ENCODE measurements around the gene ARID3A.
"Not testable (repeated sequence)": the region's sequence is repeated elsewhere in the genome, so short reads cannot be mapped to it uniquely, and the experiment has no call there.

Gene ARID3A

DNA sequence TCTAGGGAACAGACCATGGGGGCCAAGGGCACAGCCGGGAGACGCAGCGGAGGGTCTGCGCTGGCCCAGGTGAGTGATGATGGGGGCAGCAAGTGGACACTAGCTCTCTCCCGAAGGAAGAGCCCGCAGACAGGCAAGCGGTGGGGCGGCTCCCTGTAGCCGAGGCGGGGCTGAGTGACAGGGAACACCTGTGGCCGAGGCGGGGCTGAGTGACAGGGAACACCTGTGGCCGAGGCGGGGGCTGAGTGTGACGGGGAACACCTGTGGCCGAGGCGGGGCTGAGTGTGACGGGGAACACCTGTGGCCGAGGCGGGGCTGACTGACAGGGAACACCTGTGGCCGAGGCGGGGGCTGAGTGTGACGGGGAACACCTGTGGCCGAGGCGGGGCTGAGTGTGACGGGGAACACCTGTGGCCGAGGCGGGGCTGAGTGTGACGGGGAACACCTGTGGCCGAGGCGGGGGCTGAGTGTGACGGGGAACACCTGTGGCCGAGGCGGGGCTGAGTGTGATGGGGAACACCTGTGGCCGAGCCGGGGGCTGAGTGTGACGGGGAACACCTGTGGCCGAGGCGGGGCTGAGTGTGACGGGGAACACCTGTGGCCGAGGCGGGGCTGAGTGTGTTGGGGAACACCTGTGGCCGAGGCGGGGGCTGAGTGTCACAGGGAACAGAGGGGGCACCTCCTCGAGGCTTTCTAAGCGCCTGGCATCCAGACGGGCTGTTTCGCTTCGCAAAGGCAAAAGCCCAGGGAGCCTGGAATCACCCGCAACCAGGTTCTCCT, 34.2 kb upstream of the ARID3A start:
- not testable (repeated sequence) for DNase-seq

DNA sequence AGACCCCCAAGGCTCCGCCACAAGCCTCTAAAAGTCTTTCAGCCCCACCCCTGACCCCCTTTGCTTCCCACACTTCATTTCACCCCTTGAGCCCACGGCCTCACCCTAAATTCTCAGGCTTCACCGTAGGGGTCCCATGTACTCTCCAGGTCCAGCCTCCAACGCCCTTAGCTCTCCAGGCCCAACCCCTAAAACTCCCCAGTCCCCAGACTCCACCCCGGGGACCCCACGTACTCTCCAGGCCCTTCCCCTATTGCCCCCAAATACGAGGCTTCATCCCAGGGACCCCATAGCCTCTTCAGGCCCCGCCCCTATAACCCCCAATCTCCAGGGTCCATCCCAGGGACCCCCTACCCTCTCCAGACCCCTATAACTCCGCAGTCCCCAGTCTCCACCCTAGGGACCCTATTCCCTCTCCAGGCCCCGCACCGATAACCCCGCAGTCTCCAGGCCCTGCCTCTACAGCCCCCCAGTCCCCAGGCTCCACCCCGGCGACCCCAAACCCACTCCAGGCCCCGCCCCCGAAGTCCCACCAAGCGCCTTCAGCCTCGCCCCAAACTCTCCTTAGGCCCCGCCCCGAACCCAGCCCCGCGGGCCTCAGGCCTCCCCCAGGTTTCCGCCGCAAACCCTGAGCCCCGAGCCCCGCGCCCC, 33.5 kb upstream of the ARID3A start:
- no peak for DNase-seq

DNA sequence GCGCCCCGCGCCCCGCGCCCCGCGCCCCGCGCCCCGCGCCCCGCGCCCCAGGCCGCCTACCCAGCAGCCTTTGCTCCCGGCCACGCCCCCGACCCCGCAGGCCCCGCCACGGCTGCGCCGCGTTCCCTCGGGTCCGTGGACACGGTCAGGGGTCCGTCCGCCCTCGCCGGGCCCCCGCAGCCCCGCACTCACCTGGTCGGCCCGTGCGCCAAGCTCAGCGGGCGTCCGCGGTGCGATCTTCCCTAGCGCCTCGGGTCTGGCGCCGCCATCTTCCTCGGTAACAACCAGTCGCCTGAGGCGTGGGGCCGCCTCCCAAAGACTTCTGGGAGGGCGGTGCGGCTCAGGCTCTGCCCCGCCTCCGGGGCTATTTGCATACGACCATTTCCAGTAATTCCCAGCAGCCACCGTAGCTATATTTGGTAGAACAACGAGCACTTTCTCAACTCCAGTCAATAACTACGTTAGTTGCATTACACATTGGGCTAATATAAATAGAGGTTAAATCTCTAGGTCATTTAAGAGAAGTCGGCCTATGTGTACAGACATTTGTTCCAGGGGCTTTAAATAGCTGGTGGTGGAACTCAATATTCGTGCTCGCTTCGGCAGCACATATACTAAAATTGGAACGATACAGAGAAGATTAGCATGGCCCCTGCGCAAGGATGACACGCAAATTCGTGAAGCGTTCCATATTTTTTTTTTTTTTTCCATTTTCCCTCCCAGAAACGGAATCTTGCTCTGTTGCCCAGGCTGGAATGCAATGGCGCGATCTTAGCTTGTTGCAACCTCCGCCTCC, 32.7 kb upstream of the ARID3A start, which contains the start of the genes MED16 and RNU6-9:
Gene MED16 (minus strand): TSS at position 294 of the 796 bp plus-strand sequence. CDS start 2,056 bp downstream, outside the sequence.
Gene RNU6-9 (plus strand): TSS at position 591 of the 796 bp plus-strand sequence.
- DNase-seq, result peak; percentile 71

DNA sequence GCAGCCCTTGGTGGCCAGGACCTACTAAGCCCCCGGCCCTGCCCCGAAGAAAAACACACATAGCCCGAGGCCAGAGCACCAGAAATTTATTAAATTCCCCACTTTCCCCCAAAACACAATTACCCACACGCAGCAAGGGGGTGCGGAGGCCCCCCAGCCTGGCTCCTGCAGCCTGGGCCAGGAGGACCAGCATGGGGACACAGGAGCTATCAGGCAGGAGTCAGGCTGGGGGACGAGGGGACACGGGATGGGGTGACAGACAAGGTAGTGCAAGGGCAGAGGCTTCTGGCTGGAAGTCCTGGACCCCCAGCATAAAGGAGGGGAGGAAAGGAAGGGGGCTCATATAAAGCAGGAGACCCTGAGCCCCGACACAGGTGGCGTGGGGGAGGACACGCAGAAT, 29.4 kb upstream of the ARID3A start:
- no peak for DNase-seq

DNA sequence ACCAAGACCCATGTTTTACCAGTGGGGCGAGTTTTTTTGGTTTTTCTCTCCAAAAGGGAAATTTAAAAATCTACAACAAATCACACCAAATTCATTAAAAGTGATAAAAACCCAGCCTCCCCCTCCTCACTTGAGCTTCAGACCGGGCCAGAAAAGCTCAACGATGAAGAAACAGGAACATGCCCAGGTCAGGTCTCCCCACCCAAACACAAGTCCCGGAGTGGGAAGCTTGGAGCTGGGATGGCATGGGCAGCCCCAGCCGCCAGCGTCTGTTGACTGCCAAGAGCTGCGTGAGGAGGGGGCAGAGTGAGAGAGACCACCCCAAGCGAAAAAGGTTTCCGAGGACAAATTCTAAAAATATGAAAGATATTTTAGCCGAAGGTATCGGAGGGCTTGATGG, 28.8 kb upstream of the ARID3A start:
- no peak for DNase-seq

DNA sequence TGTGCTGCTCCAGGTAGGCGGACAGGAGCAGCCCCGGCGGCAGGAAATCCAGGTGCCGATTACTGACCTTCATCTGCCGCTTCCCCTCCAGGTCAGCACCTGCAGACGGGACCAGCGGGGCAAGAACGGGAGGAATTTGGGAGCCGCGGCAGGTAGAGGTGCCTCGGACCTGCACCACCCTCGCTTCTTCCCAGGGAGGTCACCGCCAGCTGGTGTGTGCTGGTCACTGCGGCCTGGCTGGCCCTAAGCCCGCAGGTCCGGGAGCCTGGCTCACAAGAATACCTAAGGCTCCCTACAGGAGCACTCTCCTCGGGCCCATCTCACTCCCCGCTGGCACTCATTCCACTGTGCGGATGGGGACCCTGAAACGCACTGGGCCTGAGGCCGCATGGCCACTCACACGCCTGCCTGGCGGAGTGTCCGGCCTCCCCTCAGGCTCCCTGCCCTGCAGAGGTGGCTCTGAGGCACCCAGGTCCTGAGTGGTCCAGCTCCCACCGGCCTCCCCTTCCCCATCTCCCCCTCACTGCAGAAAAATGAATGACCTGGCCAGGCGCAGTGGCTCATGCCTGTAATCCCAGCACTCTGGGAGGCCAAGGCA, 28.3 kb upstream of the ARID3A start:
- DNase-seq, result no peak

DNA sequence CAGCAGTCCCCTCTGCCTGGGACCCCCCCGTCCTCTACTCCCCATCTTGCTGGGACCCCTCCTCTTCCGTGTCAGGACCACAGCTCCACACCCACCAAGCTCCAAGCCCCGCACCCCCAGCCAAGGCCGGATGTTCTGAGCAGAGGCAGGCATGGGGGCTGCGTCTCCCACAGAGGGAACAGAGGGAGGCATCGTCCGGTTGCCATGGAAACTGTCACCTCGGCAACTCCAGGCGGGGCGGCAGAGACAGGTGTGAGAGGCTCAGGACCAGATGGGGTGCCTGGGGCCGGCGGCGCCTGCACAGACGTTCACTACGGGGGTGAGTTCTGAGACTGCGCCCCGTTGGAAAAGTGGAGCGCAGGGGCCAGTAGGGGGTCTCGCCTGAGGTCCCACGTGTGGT, 27.2 kb upstream of the ARID3A start:
- DNase-seq, result no peak

DNA sequence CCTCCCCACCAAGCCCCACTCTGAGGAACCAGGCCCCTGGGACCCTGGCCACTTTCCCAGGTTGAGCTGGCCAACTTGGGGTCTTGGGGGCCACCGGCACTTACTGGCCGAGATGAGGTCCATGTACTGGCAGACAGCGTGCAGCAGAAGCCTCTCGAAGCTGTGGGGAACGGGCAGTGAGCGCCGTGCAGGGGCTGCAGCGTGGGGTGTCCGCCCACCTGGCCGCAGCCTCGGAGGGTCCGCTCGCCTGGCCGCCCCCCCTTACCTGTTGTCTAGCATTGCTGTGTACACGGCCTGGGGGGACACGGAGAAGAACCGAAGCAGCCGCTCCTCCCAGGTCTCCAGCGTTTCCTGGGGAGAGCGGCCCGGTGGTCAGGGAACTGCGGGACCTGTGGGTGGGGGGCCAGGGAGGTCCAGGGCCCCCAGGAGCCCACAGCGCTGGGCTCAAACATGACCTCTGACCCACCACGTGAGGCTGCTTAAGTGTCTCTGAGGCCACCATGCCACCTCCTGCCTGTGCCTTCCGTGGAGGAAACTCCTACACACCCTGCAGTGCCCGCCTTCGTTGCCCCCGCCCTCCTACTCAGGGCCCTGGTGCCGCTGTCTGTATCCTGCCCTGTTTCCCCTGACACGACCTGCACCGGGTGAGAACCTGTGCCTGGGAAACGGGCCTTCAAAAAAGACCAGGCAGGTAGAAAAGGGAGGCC, 26.3 kb upstream of the ARID3A start:
- no peak for DNase-seq

DNA sequence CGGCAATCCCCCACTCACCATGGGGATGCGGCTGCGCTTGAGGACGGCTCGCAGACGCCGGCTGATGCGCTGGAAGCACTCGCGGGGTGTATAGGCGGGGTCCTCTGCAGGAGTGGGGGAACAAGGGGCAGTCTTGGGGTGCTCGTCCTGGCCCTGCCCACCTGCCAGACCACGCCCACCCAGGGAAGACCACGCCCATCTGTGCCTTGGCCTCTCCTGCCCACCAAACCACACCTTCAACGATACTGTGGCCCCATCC, 25.9 kb upstream of the ARID3A start:
- DNase-seq, result no peak

DNA sequence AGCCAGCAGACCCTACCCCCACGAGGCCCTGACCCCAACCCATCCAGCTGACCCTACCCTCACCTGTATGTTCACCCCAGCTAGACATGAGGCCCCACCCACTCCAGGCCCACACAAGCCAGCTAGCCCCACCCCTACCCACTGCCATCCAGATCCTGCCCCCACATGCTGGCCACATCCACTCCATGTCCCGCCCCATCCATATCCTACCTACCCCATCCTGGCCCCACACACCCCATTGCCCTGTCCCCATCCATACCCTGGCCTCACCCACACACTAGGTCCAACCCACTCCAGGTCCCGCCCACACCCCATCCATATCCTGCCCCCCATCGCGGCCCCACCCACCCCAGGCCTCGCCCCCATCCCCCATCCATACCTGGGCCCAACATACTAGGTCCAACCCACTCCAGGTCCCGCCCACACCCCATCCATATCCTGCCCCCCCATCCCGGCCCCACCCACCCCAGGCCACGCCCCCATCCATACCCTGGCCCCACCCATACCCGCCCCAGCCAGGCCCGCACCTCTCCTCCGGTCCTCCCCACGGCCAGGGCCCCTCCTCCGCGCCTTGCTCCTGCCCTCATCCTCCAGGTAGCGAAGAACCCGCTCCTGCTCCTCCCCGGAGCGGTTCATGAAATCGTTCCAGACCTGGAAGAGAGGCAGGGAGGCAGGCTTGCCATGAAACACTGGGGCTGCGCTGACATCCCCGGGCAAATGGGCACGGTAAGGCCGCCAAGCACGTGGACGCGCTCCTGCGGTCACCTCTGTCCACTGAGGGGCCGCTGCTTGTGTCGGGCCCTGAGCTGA, 25.3 kb upstream of the ARID3A start:
- no peak for DNase-seq

DNA sequence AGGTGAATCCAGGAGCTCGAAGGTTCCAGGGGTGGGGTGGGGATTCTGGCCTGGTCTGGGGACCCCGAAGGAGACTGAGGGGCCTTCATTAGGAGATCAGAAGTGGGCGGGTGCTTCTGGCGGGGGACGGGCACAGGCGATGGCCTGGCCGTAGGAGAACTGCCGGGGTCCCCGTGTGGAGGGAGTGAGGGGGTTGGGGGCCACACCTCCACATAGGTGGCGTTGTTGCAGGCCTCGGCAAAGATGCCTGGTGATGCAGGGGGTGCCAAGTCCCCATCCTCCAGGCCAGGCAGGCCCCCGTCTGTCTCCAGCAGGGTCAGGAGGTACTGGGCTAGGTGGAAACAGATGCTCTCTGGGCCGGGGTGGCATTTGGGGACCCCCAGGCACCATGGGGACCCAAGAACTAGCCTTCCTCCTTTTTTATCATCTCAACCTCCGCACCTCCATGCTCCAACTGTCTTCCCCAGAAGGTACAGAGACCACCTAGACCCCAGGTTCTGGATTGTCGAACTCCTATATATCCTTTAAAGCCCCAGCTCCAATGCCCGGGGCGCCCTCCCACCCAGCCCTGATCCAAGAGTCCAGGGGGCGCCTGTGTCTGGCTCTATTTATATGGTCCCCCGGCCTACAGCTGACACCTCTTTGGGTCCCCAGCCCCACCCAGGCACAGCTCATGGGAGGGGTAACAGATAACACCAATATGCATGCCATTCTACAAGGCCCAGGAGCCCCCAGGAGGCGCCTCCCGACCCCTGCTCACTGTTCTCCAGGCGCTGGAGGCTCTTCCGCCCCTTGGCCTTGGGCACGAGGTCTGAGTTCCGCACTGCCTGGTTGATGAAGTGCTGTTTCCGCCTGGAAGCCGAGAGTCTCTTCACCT, 24.4 kb upstream of the ARID3A start:
- no peak for DNase-seq

DNA sequence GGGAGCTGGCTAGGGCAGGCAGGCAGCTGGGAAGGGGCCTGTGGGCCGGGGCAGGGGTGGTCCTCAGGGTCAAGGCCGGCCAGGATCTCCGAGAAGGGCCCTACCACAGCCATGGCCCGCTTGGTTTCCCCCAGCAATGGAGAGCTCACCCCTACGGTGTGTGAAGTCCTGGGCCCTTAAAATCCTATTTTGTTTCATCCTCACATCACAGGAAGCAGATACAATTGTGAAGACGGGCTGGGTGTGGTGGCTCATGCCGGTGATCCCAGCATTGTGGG, 23.8 kb upstream of the ARID3A start:
- no peak for DNase-seq

DNA sequence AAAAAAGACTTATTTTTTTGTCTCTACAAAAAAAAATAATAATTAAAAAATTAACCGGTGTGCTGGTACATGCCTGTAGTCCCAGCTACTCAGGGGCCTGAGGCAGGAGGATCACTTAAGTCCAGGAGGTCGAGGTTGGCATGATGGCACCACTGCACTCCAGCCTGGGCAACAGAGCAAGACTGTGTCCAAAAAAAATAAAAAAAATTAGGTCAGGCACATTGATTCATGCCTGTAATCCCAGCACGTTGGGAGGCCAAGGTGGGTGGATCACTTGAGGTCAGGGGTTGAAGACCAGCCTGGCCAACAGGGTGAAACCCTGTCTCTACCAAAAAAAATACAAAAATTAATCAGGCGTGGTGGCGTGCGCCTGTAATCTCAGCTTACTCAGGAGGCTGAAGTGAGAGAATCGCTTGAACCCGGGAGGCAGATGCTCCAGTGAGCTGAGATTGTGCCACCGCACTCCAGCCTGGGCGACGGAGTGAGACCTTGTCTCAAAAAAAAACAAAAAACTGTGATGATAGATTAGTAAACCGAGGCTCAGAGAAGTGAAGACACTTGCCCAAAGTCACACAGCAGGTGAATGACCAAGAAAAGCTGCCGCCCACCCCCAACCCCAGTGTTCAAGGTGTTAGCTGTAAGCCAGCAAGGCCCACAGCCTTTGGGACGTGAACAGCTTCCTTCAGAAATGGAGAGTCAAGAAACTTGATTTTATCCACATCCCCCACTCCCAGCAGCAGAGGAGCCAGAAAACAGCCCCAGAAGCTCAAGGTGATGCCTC, 23.2 kb upstream of the ARID3A start:
- no peak for DNase-seq

DNA sequence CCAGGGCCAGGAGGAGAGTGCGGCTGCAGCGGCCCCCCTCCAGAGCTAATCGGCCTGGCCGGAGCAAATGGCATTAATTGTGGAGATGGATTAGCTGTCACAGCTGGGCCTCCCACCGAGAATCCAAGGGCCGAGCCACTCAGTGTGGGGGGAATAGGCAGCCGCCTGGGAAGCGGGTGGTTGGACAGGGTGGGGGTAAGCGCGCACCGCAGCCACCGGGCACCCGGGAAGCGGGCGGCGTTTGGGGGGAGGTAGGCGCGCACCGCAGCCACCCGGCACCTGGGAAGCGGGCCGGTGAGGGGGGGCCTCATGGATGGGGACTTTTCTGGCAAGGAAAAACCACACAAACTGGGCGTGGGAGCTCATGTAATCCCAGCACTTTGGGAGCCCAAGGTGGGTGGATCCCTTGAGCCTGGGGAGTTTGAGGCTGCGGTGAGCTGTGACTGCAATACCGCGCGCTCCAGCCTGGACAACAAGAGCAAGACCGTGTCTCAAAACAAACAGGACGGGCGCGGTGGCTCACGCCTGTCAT, 22.5 kb upstream of the ARID3A start:
- DNase-seq, result no peak

DNA sequence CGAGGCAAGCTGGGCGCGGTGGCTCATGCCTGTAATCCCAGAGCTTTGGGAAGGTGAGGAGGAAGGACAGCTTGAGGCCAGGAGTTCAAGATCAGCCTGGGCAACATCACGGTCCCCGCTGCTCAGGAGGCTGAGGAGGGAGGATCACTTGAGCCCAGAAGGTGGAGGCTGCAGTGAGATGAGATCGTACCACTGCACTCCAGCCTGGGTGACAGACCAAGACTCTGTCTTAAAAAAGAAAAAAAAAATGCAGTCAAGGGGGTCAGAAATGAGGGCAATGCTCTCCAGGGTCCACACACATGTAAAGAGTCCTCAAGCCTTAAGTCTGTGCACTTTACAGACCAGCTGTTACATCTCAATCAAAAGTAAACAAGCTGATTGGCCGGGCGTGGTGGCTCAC, 21.3 kb upstream of the ARID3A start:
- DNase-seq, result no peak

DNA sequence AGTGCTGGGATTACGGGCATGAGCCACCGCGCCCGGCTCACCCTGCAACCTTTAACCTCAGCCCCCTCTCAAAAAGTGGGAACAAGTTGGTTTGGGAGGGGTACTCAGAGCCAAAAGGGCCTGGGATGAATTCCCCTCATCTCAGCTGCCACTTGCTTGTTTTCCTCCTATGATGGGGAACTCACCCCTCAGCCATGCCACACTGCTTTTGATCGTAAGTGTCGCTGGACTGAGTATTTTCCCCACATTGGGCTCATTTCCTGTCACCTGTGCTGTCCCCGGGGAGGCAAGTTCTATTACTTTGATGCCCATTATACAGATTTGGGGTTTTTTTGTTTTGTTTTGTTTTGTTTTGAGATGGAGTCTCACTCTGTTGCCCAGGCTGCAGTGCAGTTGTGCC, 19.4 kb upstream of the ARID3A start:
- no peak for DNase-seq

DNA sequence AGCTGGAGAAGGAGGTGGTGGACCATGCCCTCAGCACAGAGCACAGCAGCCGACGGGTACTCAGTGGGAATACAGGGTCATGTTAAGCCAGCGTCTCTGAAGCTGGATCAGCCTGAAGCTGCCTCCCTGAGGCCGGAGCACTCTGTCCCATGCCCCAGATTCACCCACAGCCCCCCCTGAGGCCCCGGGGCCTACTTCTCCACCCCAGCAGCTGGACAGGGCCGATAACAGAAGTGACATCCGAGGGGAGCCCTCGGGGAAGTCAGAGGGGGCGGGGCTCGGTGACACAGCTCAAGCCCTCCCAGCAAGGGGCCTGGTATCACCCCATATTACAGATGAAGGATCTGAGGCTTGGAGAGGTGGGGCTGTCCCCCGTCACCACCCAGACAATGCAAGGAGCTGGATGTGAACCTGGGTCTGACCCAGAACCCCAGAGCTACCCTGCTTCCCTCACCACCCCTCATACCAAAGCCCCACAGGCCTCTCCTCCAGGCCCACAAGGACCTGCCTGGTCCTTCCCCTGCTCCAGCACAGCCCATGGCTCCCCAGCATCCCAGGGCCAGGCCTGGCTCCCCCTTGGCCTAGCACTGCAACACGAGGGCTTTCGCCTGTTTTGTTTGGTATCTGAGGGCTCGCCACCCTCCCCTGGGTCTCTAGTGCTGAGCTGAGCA, 18.5 kb upstream of the ARID3A start:
- DNase-seq, result no peak

DNA sequence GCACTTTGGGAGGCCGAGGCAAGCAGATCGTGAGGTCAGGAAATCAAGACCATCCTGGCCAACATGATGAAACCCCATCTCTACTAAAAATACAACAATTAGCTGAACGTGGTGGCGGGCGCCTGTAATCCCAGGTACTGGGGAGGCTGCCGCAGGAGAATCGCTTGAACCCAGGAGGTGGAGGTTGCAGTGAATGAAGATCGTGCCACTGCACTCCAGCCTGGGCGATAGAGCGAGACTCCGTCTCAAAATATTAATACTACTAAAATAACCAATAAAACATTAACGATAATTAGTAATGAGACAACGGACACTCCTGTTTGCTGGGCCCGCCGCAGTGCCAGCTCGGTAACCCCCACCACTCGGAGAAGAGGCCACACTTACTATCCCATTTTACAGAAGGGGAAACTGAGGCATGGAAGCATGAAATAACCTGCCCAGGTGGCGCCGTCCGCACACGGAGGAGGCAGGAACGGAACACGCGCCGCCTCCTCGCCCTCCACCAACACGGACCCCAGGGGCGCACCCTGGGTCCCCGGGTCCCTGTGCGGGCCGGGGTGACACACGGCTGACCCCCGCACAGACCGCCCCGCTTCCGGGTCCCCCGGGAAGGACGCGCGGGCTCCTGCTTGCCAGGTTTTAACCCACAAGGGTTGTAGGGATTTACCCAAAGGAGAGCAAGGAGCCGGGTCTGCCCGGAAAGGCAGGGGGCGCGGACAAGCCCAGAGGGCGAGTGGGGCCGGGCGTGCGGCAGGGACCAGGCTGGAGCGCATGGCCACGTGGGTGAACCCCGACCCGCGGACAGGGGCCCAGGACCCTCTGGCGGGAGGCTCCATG, 14.4 kb upstream of the ARID3A start:
- DNase-seq, result no peak

Measured in DMS79 (cell line).